SH-SY5Y (cell line): ENCODE measurements around the gene MCRS1.

ENCODE experiments used
- GATA2 ChIP-seq: IDR thresholded peaks from 2 replicates; pipeline ENCODE4 v1.6.1; 2011; ENCODE audit warnings: mild to moderate bottlenecking, low read depth, low read length
- GATA3 ChIP-seq: IDR thresholded peaks from 2 replicates; pipeline ENCODE4 v1.6.1; 2011; ENCODE audit warnings: low read depth, mild to moderate bottlenecking, low read length, moderate library complexity

Gene MCRS1

DNA sequence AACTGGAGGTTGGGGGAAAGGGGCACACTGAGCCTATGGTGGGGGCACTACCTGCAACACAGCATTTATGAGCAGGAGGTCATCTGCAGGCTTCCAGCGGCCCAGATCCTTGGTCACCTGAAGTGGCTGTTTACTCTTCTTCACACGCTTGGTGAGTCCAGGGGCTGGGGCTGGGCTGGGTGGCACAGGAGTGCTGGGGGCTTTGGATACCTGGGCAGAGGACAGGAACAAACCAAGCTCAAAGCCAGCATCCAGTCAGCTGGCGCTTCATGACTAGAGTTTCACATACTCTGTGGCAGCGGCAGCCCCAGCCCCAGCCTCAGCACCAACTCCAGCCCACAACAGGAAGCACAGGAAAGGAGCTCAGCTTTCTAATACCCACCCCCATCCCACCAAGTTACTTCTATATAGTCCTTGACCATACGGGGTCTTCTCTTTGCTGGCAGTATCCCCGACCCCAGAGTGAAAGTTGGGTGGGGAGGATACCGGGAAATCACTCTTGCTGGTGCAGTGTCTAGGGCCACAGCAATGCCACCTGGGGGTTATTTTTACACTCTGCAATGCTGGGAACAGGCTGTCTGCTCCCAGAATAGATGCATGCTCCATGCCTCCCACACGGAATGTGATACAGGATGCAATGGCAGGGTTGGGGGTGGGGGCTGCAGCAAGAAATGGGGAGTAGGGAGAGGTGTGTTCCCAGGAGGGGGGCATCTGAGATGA lies 3.1 kb downstream of the MCRS1 start:
- no peak for TF ChIP-seq GATA3
- TF ChIP-seq GATA2: no peak

- TF ChIP-seq GATA3 (no peak), GATA2 (no peak)
Measured at GRCh38 chr12:49563951-49564685, 3.8 kb downstream of the MCRS1 start.

GRCh38 chr12:49562831-49563230 lies 5.1 kb downstream of the MCRS1 start:
- TF ChIP-seq GATA3 (no peak), GATA2 (no peak)

GRCh38 chr12:49562233-49562632 lies 5.7 kb downstream of the MCRS1 start:
- TF ChIP-seq GATA2: no peak
- no peak for TF ChIP-seq GATA3

DNA sequence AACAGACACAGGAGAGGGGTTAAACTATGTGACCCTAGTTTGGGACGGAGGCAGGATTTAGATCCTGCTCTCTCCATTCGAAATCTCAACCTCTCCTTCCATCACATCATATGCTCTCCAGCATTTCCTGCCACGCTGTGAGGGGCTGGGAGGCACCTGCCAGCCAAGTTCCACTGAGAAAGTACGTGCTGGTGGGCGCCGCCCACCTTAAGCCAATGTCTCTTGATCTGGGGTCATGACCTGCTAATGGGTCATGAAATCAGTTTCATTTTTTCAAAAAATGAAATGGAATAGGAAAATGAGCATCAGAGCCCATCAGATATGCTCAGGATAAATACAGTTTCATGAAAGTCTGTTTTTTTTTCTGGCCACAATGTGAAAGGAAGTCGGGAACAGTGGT lies 7.2 kb downstream of the MCRS1 start:
- TF ChIP-seq GATA3 (no peak), GATA2 (no peak)

- TF ChIP-seq GATA3: no peak
Measured at GRCh38 chr12:49559011-49559675, 8.8 kb downstream of the MCRS1 start.

DNA sequence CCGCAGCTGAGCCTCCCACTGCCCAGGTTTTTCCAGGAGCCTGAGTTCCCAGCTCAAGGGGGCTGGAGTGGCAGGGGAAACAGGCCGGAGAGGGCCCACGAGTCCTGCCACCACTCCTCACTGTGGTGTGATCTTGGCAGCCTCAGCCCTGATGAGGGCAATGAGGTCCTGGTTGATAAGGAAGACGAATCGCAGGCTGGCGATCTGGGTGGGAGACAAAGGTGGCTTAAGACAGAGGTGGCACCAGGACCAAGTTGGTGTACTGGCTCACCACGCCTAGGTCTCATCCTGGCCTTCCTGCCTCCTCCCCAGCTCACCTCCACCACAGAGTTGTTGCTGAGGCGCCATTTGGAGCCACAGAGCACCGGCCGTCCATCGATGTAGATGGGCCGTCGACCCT lies 9.4 kb downstream of the MCRS1 start:
- no peak for TF ChIP-seq GATA3
- no peak for TF ChIP-seq GATA2

- no peak for TF ChIP-seq GATA2
- TF ChIP-seq GATA3: no peak
Measured at GRCh38 chr12:49557917-49558215, 10.1 kb downstream of the MCRS1 start.

DNA sequence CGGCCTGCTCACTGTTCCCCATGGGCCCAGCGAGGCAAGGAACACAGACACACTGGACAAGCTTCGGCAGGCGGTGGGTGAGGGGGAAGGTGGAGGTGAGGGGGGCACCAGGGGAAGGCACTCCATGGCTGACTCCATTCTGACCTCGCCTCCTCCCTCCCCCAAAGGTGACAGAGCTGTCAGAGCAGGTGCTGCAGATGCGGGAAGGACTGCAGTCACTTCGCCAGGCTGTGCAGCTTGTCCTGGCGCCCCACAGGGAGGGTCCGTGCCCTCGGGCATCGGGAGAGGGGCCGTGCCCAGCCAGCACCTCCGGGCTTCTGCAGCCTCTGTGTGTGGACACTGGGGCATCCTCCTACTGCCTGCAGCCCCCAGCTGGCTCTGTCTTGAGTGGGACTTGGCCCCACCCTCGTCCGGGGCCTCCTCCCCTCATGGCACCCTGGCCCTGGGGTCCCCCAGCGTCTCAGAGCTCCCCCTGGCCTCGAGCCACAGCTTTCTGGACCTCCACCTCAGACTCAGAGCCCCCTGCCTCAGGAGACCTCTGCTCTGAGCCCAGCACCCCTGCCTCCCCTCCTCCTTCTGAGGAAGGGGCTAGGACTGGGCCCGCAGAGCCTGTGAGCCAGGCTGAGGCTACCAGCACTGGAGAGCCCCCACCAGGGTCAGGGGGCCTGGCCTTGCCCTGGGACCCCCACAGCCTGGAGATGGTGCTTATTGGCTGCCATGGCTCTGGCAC lies 10.6 kb downstream of the MCRS1 start:
- no peak for TF ChIP-seq GATA2
- no peak for TF ChIP-seq GATA3

DNA sequence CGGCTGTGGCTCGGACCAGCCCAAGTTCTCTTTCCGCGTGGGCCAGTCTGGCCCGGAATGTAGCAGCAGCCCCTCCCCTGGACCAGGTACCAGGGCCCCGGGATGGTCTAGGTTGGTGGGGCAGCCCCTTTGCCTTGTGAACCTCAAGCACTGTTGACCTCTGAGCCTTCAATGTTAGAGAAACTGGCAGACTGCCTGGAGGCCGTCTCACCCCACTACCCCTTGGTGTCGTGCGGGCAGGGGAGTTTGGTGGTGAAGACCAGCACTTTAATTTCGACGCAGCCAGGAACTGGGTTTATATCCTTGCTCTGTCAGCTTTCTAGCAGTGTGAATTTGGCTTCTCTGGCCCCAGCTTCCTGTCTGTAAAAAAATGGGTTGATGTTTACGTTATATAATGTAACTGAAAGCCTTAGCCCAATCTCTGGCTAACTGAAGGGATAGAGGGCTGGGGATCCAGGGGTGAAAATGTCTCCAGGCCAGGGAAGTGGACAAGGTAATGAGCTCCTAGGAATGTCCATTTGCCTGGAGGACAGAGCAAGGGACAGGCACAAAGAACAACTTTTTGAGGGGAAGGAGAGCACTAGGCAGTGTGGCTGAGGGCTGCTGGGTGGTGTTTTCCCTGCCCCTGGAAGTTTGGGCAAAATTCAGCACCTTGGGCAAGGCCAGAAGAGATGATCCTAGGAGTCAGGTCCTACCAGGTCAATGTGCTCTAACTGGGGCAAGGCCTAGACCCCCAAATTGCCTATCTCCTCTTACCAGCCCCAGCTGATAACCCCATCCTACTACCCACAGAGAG lies 11.4 kb downstream of the MCRS1 start:
- TF ChIP-seq GATA3 (no peak), GATA2 (no peak)

- TF ChIP-seq GATA2 (no peak), GATA3 (no peak)
Measured at GRCh38 chr12:49555631-49556390, 12.1 kb downstream of the MCRS1 start.

- TF ChIP-seq GATA3: no peak
- no peak for TF ChIP-seq GATA2
Measured at GRCh38 chr12:49554266-49554665, 13.7 kb downstream of the MCRS1 start.

DNA sequence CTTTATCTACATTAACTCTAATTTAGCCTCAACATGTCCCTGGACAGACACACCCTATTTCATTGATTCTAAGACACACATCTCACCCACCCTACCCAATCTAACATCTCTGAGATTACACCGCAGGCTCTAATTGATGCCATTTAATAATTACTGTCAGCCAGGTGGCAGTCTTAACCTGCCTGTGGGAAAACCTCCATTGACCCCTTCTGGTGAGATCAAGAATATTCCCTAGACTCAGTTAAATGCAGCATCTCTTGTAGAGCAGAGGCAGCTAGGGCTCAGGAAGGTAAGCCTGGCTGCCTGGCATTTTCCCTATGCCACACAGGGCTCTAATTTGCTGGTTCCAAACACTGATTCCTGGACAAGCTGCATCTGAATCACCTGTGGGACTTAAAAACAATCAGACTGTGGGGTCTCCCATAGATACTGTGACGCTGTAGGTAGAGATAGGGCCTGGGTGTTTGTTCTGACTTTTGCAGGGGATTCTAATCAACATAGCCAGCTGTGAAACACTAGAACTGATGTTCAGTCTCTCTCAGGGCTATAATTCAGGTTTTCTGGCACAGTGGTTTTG lies 14.3 kb downstream of the MCRS1 start:
- TF ChIP-seq GATA3: no peak
- TF ChIP-seq GATA2: no peak

DNA sequence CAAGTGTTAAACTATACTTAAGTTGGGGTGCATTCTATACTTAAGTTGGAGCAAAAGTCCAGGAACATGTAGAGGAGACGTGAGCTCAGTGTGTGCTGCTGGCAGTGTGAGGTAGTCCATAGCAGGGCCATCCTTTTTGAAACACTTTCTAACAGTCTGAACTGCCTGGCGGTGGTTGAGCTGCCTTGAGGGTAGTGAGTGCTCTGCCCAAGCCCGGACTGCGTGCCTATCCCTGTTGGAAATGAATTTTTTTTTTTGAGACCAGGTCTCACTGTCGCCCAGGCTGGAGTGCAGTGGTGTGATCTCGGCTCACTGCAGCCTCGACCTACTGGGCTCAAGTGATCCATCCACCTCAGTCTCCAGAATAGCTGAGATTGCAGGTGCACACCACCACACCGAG lies 15.0 kb downstream of the MCRS1 start:
- TF ChIP-seq GATA2 (no peak), GATA3 (no peak)
